Vagina (tissue), 2 donors: ENCODE measurements around the gene DMRT2. TPM values are rescaled to one million over a fixed set of nuclear protein-coding genes. Genes with fewer than 3 reads are reported as not detected.

Experiments
- DNase-seq, 2 donors: peaks; one replicate each; pipeline ENCODE4 v3.0.0-alpha.2; 2017; ENCODE audit errors: extremely low spot score in 2 of 2
- H3K27ac ChIP-seq: fragments of 200-600 bp; sonication (generic); one replicate; pipeline ENCODE4 v1.5.1; 2019
- H3K27me3 ChIP-seq: fragments of 200-600 bp; sonication (generic); one replicate; pipeline ENCODE4 v1.5.1; 2019
- H3K36me3 ChIP-seq, 2 donors: fragments of 200-600 bp; sonication (generic); one replicate each; pipeline ENCODE4 v1.5.1; 2017 to 2019
- H3K4me1 ChIP-seq: fragments of 200-600 bp; sonication (generic); one replicate; pipeline ENCODE4 v1.5.1; 2019
- H3K4me3 ChIP-seq, 2 donors: fragments of 200-600 bp; sonication (generic); 1 replicate in 1 of 2; 2 replicates in 1 of 2; pipeline ENCODE4 v1.5.1; 2016 to 2019
- H3K9me3 ChIP-seq: fragments of 200-600 bp; sonication (generic); one replicate; pipeline ENCODE4 v1.5.1; 2019
- POLR2A ChIP-seq, 2 donors: fragments of 450-650 bp; IDR thresholded peaks; one replicate each; pipeline ENCODE4 v1.6.1; 2017; ENCODE audit warnings: antibody characterized with exemption in 2 of 2, mild to moderate bottlenecking in 2 of 2, moderate library complexity in 2 of 2
- POLR2AphosphoS5 ChIP-seq, 2 donors: sonication (generic); formaldehyde crosslinking; IDR thresholded peaks; one replicate each; pipeline ENCODE4 v1.9.0; 2017; ENCODE audit warnings: antibody characterized with exemption in 2 of 2, mild to moderate bottlenecking in 2 of 2, low read depth in 1 of 2; ENCODE audit not compliant: insufficient read depth in 1 of 2
- intact Hi-C: fragments of 100-400 bp; cut with DNase I; formaldehyde crosslinking; loops from one replicate; pipeline ENCODE4 v1.15.1; 2023
- total RNA-seq: library from RNA; depleted of rRNA; stranded (reverse); fragments of >200 nt; gene quantifications from one replicate; pipeline ENCODE4 v1.2.3, GENCODE V29; 2016
- TF ChIP-seq, protein P1 (sequence below), 3 experiments: fragments of 450-650 bp in 2 of 3; fragments of 200-600 bp in 1 of 3; sonication (generic) in 1 of 3; IDR thresholded peaks; one replicate each; pipeline ENCODE4 v1.5.1; 2017 to 2019; ENCODE audit warnings: antibody characterized with exemption in 3 of 3, mild to moderate bottlenecking in 2 of 3, moderate library complexity in 2 of 3

The DMRT2 gene
- 2.5 TPM for total RNA-seq

DNA sequence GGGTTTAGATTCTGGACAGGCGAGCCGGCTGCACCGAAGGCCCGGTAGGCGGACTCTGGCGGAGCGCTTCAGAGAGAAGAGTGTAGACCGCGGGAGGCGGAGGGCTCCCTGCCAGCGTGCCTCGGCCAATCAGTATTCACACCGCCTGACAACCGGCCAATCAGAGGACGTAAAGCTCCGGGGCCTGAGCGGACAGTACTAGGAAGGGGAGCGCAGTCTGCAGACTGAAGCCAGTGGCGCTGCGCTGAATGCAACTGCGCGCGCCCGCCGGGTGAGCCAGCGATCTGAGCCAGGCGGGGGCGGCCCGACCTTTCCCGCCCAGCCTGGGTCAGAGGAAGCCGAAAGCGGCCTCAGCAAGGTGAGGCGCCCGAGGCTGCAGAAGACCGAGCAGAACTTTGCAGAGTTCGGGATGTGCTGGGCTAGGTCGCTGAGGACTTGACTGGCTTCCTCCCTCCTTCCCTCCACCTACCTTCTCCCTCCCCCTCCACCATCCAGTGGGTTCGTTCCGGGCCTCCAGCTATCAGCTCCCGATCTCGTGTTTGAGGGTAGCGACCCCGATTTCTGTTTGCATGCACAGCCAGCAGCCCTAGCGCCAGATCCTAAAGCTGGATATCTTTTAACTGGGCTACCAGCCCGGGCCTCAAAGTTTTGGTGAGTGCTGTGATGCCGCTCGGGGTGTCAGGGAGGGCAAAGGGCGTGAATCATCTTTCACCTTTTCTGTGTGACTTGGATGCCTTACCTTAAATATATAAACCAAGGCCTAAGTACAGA, at the start of gene DMRT2:
DMRT2 (plus strand) TSS at position 233 of the 771 bp plus-strand sequence. CDS start 1,257 bp downstream, outside the sequence.
- no peaks in the 10 kb centered on the region for H3K27me3 ChIP-seq

DNA sequence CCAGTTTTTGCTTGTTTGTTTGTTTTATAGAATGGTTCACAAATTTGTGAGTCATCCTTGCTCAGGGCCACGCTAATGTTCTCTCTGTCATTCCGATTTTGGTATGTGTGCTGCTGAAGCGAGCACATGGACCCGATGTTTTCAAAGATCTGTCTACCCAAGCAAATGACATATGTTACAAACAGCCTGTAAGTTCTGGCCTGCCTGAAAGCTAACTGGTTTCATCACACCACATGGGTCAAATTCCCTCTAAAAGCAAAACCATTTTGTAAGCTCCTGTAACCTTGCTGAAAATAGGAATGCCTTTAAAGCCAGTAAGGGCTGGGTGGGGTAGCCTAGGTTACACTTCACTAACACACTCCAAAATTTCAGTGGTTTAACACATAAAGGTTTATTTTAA, 48.3 kb upstream of the DMRT2 start:
- Histone ChIP-seq H3K4me3 (no peak overlapping the region), H3K27me3 (no peaks in the 10 kb centered on the region), H3K27ac (no peak overlapping the region), H3K9me3 (no peaks in the 10 kb centered on the region), H3K36me3 (no peaks in the 10 kb centered on the region), H3K4me1 (no peaks in the 10 kb centered on the region)
- TF ChIP-seq POLR2A (IDR thresholded peaks at IDR 0.05), result no peak
- TF ChIP-seq, protein P1, sequence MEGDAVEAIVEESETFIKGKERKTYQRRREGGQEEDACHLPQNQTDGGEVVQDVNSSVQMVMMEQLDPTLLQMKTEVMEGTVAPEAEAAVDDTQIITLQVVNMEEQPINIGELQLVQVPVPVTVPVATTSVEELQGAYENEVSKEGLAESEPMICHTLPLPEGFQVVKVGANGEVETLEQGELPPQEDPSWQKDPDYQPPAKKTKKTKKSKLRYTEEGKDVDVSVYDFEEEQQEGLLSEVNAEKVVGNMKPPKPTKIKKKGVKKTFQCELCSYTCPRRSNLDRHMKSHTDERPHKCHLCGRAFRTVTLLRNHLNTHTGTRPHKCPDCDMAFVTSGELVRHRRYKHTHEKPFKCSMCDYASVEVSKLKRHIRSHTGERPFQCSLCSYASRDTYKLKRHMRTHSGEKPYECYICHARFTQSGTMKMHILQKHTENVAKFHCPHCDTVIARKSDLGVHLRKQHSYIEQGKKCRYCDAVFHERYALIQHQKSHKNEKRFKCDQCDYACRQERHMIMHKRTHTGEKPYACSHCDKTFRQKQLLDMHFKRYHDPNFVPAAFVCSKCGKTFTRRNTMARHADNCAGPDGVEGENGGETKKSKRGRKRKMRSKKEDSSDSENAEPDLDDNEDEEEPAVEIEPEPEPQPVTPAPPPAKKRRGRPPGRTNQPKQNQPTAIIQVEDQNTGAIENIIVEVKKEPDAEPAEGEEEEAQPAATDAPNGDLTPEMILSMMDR (IDR thresholded peaks at IDR 0.05), result no peak
- TF ChIP-seq POLR2AphosphoS5 (IDR thresholded peaks at IDR 0.05; ENCODE audit: insufficient read depth in 1 of 2, low read depth in 1 of 2), result no peak
- intact Hi-C loops, result no loop called here
- no peak for DNase-seq

More for the DNA sequence above, at the start of gene DMRT2:
- Histone ChIP-seq H3K4me3 (peak within 1 kb of the TSS; percentile 18 to 28), H3K9me3 (no peaks in the 10 kb centered on the region), H3K4me1 (peaks cover 41% of the 10 kb centered on the region), H3K36me3 (no peaks in the 10 kb centered on the region), H3K27ac (no peak within 1 kb of the TSS)
- TF ChIP-seq POLR2AphosphoS5 (IDR thresholded peaks at IDR 0.05; ENCODE audit: insufficient read depth in 1 of 2, low read depth in 1 of 2) (peak; percentile 28 to 76), POLR2A (IDR thresholded peaks at IDR 0.05) (peak in 1 of 2 donors; percentile 18)
- TF ChIP-seq, protein P1 (IDR thresholded peaks at IDR 0.05), result no peak
- DNase-seq, result no peak
- intact Hi-C loops, result no loop called here

DNA sequence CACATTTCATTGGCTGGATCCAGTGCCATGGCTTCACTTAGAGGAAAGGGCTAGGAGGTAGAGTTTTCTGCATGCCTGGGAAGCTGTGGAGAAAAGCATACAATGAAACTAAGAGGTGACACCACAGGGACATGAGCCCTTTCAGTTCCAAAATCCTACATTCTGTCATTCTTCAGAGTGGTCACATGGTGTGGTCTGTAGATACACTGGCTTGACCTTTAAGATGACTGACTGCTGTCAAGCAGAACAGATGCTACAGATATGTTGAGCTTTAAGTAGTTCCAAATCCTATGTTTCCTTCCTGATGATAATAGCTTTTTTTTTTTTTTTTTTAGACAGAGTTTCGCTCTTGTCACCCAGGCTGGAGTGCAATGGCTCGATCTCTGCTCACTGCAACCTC, 47.5 kb upstream of the DMRT2 start:
- TF ChIP-seq POLR2A (IDR thresholded peaks at IDR 0.05), result no peak
- TF ChIP-seq, protein P1 (IDR thresholded peaks at IDR 0.05), result no peak
- TF ChIP-seq POLR2AphosphoS5 (IDR thresholded peaks at IDR 0.05; ENCODE audit: insufficient read depth in 1 of 2, low read depth in 1 of 2), result no peak
- intact Hi-C loops, result no loop called here
- no peaks in the 10 kb centered on the region for H3K27me3 ChIP-seq
- no peak overlapping the region for H3K27ac ChIP-seq
- no peaks in the 10 kb centered on the region for H3K9me3 ChIP-seq
- no peaks in the 10 kb centered on the region for H3K4me1 ChIP-seq
- H3K4me3 ChIP-seq, result no peak overlapping the region
- DNase-seq, result no peak
- no peaks in the 10 kb centered on the region for H3K36me3 ChIP-seq

DNA sequence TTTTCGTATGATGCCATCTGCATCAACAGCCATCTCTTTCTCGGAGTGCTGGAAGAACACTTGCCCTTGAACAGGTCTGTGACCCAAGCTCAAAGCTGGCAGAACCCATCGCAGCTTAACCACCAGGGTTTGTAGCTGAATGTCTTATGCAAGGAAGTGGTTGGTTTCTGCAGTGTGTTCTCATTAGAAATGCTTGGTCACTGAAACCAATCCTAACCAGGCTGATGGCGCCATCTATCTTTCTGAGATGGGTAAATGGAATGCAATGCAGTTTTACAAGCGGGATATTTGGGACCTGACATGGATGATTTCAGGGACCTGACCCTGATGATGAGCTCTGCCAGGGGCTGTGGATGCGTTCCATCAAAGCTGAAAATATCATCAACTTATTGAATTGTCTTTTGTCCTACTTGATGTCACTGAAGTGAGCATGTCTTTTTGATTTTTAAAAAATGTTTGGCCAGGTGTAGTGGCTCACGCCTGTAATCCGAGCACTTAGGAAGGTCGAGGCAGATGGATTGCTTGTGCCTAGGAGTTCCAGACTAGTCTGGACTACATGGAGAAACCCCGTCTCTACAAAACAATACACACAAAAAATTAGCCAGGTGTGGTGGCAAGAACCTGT, 45.0 kb upstream of the DMRT2 start:
- intact Hi-C loops, result no loop called here
- TF ChIP-seq POLR2AphosphoS5 (IDR thresholded peaks at IDR 0.05; ENCODE audit: insufficient read depth in 1 of 2, low read depth in 1 of 2), result peak in 1 of 2 donors; percentile 10
- TF ChIP-seq, protein P1 (IDR thresholded peaks at IDR 0.05), result no peak
- peaks cover 5% of the 10 kb centered on the region for H3K4me1 ChIP-seq
- H3K27ac ChIP-seq, result no peak overlapping the region
- H3K27me3 ChIP-seq, result no peaks in the 10 kb centered on the region
- DNase-seq, result no peak
- no peaks in the 10 kb centered on the region for H3K36me3 ChIP-seq
- H3K9me3 ChIP-seq, result no peaks in the 10 kb centered on the region
- H3K4me3 ChIP-seq, result no peak overlapping the region

DNA sequence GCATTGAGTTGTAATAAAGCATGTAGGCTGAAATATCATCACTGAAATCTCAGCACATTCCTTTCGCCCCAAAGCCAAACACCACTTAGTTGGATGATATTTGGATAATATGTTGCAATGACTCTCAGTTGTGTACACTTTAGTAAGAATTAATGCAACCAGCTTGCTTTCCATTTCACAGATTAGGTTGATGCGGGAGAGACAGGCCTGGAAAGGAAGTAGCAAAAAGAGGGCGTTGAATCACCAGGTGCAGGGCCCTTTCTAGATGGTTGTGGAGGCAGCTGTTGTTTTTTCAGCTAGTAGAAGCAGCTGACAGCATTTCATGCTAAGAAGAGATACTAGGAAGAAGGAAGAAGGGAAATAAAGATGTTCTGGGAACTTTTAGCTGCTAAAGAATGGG, 42.8 kb upstream of the DMRT2 start:
- H3K4me3 ChIP-seq, result no peak overlapping the region
- intact Hi-C loops, result no loop called here
- no peaks in the 10 kb centered on the region for H3K9me3 ChIP-seq
- peaks cover 5% of the 10 kb centered on the region for H3K4me1 ChIP-seq
- no peaks in the 10 kb centered on the region for H3K36me3 ChIP-seq
- H3K27me3 ChIP-seq, result no peaks in the 10 kb centered on the region
- no peak for DNase-seq
- no peak for TF ChIP-seq POLR2A (IDR thresholded peaks at IDR 0.05)
- TF ChIP-seq POLR2AphosphoS5 (IDR thresholded peaks at IDR 0.05; ENCODE audit: insufficient read depth in 1 of 2, low read depth in 1 of 2), result no peak
- TF ChIP-seq, protein P1 (IDR thresholded peaks at IDR 0.05), result no peak
- no peak overlapping the region for H3K27ac ChIP-seq
